Measurements from ENCODE around the gene PCSK6.

The PCSK6 gene

DNA sequence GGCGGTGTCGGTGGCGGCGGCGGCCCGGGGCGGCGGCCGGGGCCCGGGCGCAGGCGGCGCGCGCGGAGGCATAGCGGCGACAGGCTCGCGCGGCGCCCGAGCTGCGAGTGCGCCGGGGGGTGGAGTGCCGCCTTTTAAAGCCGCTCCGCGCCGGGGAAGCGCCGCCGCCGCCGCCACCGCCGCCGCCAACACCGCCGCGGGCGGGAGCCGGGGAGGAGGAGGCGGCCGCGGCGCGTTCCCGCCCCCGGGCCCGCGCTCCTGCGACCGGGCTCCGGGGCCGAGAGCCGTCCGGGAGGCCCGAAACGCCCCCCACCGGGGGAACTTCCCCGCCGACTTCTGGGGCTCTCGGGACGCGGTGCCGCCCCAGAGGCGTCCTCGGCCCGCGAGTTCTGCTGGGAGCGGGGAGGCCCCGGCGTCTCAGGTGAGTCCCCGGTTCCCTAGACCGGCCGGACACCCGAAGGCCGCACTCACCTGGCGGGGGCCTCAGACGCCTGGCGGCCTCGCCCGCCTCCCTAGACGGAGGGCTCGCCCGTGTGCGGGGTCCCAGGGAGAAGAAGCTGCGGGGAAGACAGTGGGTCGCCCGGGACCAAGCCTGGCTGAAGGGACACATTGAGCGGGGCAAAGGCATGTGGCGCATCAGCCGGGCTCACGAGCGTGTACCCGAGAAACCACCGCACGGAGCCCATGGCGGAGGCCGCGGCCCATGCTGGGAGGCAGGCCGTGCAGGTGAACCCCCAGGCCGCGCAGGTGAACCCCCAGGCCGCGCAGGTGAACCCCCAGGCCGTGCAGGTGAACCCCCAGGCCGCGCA is at the start of gene PCSK6:
Gene PCSK6, minus strand, starts transcription at position 109 of the 809 bp plus-strand sequence. Its CDS starts 37 bp downstream, at position 72.
- DNase-seq (ENCODE audit: low read depth), result no peak

DNA sequence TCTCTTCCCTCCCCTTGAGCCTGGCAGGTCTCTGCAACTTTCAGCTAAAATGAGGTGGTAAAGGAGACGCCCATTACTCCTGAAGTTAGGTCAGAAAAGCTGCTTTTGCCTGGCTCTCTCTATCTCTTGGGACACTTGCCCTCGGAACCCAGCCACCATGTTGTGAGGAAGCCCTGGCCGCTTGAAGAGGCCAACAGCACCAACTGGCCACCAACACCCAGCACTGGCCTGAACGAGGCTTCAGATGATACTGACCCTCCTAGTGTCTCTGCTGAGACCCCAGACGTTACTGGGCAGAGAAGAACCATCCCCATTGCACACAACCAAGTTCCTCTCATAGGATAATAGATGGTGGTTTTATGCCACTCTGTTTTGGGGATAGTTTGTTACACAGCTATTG is 49.5 kb upstream of the PCSK6 start:
- no peak for DNase-seq (ENCODE audit: low read depth)

DNA sequence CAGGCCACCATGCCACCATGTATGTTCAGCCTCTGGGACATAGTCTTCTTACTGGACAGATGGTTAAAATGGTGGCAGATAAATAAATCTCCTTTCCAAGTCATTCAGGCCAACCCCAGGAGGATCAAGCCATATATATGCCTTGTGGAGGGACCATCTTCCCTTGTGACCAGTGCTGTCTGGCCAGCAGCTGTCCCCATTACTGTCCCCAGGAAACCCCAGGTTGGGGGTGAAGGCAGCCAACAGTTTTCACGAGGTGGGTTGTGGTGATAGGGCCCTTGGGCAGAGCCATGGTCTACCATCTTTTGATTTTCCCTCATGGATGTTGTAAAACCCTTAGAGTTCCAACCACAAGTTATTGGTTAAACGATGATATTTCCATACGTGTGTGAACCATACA is 48.7 kb upstream of the PCSK6 start:
- no peak for DNase-seq (ENCODE audit: low read depth)

DNA sequence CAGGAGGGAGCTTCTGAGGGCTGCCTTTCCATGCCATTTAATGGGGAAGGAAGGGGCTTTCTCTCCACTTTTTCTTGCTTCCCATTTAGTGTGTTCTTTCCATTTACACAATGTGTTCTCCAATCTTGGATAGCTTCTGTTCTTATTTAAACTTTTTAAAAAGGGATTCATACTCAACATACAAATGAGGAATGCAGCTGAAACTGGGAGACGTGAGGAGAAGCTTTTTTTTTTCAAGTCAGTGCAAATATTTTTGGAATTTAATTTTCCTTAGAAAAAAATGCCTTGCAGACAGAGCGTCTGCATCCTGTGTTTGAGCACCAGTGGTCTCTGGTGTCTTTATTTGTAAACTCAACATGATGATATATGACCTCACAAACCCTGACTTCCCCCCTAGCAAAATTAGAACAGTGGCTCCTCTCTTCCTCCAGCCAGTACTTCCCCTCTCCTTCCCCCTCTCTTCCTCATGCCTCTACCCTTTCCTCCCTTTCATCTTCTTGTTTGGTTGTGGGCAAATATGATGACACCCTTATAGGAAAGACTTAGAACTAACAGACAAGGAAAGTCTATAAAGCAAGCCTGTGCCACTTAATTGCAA is 48.1 kb upstream of the PCSK6 start:
- no peak for DNase-seq (ENCODE audit: low read depth)

DNA sequence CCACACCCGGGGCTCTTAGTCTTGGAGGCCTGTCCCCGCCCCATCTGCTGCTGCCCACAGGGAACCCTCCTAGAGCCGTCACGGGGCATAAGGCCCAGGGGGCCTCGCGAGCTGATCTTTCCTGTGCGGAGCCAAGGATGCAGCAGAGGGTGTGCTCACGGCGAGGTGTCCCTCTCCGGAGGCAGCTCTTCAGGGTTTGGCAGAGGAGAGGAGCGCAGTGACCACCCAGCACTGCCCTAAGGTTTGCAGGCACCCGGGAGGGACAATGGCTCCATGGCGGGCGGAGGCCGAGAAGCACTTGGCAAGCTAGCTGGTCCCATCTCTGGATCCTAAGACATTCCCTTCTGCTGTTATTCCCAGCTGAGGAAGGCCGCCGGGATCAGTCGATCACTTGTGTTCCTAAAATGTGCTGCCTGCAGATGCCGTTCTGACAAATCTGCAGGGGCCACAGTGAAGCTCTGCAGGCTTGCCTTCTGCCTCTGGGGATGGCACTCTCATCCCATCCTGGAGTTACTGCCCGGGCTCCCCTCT is 47.4 kb upstream of the PCSK6 start:
- no peak for DNase-seq (ENCODE audit: low read depth)

GRCh38 chr15:101536166-101536874 is 46.8 kb upstream of the PCSK6 start:
- no peak for DNase-seq (ENCODE audit: low read depth)

DNA sequence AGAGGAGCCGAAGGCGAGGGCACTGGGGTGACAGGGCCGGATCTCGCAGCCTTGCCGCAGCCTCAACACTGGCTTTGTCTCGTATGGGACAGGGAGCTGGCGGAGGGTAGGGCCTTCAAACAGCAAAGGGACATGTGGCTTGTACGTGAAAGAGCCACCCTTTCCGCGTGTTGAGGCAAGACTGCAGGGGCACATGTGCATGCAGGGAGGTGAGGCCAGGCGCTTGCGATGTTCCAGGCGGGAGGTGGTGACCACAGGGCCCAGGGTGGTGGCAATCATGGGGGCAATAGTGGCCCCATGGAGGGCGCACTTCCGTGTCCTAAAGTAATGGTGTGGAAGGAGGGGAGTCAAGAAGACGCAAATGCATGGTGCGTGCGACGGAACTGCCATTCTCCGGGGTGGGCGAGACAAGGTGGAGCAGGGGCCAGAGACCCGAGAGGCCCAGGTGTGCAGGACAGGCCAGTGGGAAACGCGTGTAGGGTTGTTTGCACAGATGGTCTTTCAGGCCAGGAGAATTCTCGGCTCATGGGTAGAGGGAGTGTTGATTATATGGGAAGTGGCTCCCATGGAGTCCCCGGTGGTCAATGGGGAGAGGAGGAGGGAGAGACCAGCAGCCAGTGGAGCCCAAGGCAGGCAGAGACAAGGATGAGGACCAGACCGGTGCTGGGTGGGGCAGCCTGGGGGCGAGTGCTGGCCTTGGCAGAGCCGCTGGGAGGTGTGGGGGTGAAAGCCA is 45.8 kb upstream of the PCSK6 start:
- DNase-seq (ENCODE audit: low read depth), result no peak

- no peak for DNase-seq (ENCODE audit: low read depth)
Observed at GRCh38 chr15:101534376-101534970, 45.0 kb upstream of the PCSK6 start.

DNA sequence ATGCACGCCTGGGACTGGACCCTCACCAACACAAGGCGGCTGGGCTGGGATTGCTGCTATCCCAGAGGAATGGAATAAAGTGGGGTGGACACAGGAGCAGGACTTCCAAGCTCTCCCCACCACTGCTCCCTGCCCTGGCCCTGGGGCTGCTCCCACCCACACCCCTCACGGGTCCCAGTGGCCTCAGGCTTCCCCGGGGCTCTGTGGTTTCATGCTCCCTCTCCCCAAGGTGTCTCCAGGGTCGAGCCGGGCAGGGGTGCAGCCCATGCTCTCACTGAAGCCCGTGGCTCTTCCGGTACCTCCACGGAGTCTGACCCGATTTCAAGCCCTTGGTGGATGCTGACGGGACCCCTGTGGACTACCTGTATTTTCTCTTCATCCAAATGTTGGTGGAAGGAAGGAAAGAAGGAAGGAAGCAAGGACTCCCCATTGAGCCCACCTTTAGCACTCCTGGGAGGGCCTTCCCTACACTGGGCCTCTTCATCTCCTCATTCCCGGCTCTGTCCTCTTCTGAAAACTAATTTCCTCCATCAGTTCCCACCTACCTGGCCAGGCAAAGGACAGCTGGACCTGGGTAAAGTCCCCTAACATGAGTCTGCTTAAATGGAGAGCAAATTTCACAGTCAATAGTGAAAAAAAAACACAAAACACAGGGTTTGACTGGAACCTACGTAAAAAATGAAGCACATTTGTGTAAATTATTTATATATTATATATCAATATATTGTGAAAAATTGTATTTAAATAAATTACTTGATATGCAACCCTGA is 44.0 kb upstream of the PCSK6 start:
- DNase-seq (ENCODE audit: low read depth), result no peak

GRCh38 chr15:101532865-101533264 is 43.4 kb upstream of the PCSK6 start:
- no peak for DNase-seq (ENCODE audit: low read depth)

GRCh38 chr15:101531170-101531569 is 41.7 kb upstream of the PCSK6 start:
- no peak for DNase-seq (ENCODE audit: low read depth)

GRCh38 chr15:101530224-101530958 is 40.9 kb upstream of the PCSK6 start:
- no peak for DNase-seq (ENCODE audit: low read depth)

DNA sequence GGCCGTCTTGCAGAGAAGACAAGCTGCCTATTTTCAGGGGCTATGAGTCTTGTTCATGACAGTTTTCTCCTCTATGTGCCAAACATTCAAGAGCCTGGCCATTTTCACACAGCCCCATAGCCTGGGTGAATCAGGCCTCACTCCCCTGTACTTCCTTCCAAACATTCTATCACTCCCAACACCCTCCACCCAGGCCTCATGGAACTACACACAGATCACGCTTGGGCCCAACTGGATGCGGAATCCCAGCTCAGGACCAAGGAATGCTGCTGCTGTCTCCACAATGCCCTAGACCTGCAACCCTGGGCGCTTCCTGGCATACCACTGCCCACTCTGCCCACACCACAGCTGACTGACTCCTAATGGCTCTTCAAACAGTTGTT is 39.4 kb upstream of the PCSK6 start:
- no peak for DNase-seq (ENCODE audit: low read depth)

GRCh38 chr15:101528108-101528916 is 38.8 kb upstream of the PCSK6 start:
- no peak for DNase-seq (ENCODE audit: low read depth)

- no peak for DNase-seq (ENCODE audit: low read depth)
Observed at GRCh38 chr15:101526890-101527289, 37.4 kb upstream of the PCSK6 start.

DNA sequence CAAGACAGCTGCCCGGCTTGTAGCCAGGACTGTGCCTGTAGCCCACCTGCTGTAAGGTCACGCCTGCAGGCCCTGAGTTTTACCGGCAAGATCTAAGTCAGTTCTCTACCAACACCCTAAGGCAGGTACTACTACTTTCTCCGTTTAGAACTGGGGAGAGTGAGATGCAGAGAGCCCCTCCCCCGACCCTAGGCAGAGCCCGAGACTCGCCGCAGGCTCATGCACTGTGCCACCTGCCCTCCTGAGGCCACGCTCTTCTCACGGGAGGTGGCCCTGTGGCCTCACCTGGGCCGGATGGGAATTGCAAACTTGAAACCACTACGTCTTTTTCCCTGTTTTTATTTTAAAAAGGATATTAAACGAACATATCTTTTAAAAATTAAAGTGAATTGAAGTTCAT is 36.9 kb upstream of the PCSK6 start:
- DNase-seq (ENCODE audit: low read depth), result no peak

DNA sequence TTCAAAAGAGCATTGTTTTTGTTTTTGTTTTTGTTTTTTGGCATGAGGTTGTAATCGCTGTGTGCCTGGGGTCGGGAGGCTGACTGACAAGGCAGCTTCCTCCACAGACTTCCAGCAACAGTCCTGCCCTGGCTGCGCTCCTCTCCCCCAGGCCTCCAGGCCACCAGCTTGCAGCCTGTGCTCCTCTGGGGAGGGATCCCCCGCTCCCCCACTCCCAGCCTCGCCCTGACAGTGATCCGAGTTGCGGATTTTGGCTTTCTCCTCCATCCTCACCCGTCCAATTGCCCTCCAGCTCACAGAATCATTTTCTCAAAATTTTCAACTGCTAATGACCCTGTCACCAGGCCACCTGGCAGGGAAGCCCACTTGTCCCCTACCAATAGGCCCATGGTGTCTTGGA is 36.5 kb upstream of the PCSK6 start:
- DNase-seq (ENCODE audit: low read depth), result no peak

- DNase-seq (ENCODE audit: low read depth), result no peak
Observed at GRCh38 chr15:101525087-101525669, 35.7 kb upstream of the PCSK6 start.

DNA sequence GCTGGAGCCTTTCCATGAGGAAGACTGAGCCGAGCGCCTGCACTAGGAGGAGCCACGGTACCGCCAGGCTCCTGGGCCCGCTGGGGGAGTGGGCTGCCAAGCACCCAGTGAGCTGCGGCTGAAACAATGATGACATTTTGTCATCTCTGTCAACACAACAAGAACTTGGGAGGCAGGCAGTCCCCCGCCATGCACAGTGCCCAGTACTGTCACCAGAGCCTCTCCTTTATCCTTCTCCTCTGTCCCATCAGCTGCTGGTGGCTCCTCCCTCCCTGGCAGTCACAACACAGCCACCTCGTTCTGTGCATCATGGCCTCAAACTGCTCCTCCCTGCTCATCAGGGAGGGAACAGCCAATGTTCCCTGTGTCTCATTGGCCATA is 34.0 kb upstream of the PCSK6 start:
- DNase-seq (ENCODE audit: low read depth), result no peak
